ENCODE measurements around the gene CXCL9. TPM values are rescaled to one million over a fixed set of nuclear protein-coding genes. Genes with fewer than 3 reads are reported as not detected.

CXCL9 gene
- under 0.01 TPM in 1 of 2 replicates, not detected in the other for total RNA-seq

GRCh38 chr4:76007089-76007862, at the start of gene CXCL9:
Gene CXCL9, minus strand, starts transcription at chr4:76007509. Its CDS starts 60 bp downstream, at chr4:76007449.

DNA sequence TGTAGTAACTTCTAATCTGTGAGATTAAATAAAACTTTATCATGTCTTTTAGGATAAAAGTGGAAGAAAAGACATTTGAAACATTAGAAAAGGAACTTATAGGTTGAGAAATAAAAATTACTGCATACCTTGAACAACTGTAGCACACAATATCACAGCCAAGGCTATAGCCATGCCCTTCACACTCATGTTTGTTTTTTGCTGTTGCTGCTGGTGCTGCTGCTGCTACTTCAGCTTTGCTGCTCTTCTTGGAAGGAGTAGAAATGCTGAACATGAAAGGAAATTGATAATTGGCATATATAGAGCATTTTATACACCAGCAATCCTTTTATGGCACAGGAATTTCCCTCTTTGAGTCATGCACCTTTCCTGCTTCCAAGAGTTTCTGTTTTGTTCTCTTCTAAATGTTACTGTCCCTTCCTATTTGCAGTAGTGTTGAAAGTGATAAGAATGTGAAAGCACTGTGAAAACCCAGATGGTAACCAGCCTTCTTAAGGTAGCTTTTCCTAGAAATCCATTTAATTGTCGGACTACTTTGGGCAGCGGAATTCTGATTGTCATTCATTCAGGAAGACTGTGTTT, 28.6 kb upstream of the CXCL9 start, which contains the start of gene CXCL11:
Gene CXCL11 (minus strand): TSS at position 272 of the 582 bp plus-strand sequence. CDS start 83 bp downstream, at position 189.

DNA sequence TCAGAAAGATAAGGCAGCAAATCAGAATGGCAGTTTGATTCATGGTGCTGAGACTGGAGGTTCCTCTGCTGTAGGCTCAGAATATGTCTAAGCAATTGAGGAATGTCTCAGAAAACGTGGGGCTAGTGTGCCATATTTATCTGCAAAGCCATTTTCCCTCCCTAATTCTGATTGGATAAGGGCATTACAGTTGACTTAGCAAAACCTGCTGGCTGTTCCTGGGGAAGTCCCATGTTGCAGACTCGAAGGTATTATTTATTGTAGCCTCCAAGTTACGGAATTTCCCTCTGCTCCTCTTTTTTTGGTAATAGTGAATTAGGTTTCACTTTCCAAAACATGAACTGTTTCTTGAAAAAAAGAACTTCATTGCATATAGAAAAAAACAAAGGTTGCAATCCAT, 16.1 kb upstream of the CXCL9 start, which contains the start of gene CXCL10:
Gene CXCL10 (minus strand): TSS at position 109 of the 400 bp plus-strand sequence. CDS start 66 bp downstream, at position 43.

Other genes with a start within 250 kb of the CXCL9 start
- gene PPEF2, start 105.1 kb downstream of the CXCL9 start, total RNA-seq, result not detected in 2 replicates
- gene NAAA, start 66.5 kb downstream of the CXCL9 start, total RNA-seq, result 33.0 and 41.0 TPM in 2 replicates
- gene SDAD1, start 16.6 kb downstream of the CXCL9 start, total RNA-seq, result 21.0 and 26.6 TPM in 2 replicates
- 0.09 and 0.28 TPM in 2 replicates for gene CXCL10, start 16.0 kb upstream of the CXCL9 start, total RNA-seq
- 0.14 TPM in 1 of 2 replicates, not detected in the other for gene CXCL11, start 28.6 kb upstream of the CXCL9 start, total RNA-seq
- gene ART3, start 67.2 kb upstream of the CXCL9 start, total RNA-seq, result 0.09 and 0.28 TPM in 2 replicates
- gene NUP54, start 140.9 kb upstream of the CXCL9 start, total RNA-seq, result 44.4 and 57.5 TPM in 2 replicates
- 315 and 349 TPM in 2 replicates for gene SCARB2, start 206.3 kb upstream of the CXCL9 start, total RNA-seq
- 0.28 and 1.4 TPM in 2 replicates for gene FAM47E, start 244.2 kb upstream of the CXCL9 start, total RNA-seq

Data from smooth muscle cell of bladder (primary cell).